HEK293T (cell line): Measurements from ENCODE around the gene LRRC18.

Experiments
- ELF4 ChIP-seq: fragments of 450-650 bp; IDR thresholded peaks from 2 replicates; pipeline ENCODE4 v1.6.1; 2017; ENCODE audit warnings: antibody characterized with exemption
- FOXA1 ChIP-seq: fragments of 450-650 bp; IDR thresholded peaks from 2 replicates; pipeline ENCODE4 v1.6.1; 2016; ENCODE audit warnings: mild to moderate bottlenecking

GRCh38 chr10:48906841-48907240, 32.8 kb downstream of the LRRC18 start:
- no peak for TF ChIP-seq FOXA1
- no peak for TF ChIP-seq ELF4
